ENCODE data around the gene FHIT. TPM values are rescaled to one million over a fixed set of nuclear protein-coding genes. Genes with fewer than 3 reads are reported as not detected.

FHIT gene
- total RNA-seq, 1 experiment from 2014 or later, result 20.1 TPM

DNA sequence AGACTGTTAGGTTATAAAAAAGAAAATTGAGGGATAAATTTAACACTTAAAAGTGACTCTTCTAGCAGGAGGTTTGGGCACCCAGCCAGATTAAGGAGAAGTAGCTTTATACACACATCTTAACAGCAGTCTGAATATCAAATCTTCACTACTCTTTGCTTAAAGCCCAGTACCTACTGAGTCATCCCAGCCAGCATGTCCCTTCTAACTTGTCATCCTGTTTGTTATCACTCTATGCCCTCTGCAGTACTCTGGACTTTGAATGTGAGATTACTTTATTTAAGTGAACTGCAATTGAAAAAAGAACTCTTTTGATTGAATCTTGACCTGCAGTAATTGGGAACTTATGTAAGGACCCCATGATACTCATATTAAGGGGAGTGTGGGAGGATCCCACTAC is 77.6 kb downstream of the FHIT start:
- Mint-ChIP-seq H3K27ac (ENCODE audit: low read depth, unreplicated experiment) (no peak overlapping the region), H3K36me3 (ENCODE audit: insufficient read depth, unreplicated experiment) (peaks cover 5% of the 10 kb centered on the region), H3K4me1 (ENCODE audit: insufficient read depth, unreplicated experiment) (peaks cover 5% of the 10 kb centered on the region), H3K4me3 (ENCODE audit: unreplicated experiment) (no peak overlapping the region), H3K9me3 (ENCODE audit: unreplicated experiment) (no peaks in the 10 kb centered on the region), H3K27me3 (ENCODE audit: insufficient read depth, unreplicated experiment) (no peaks in the 10 kb centered on the region)
- DNase-seq (ENCODE audit: unreplicated experiment), result peak; percentile 0
- intact Hi-C loops (cut with micrococcal nuclease), result no loop called here
- TF ChIP-seq, protein P1, sequence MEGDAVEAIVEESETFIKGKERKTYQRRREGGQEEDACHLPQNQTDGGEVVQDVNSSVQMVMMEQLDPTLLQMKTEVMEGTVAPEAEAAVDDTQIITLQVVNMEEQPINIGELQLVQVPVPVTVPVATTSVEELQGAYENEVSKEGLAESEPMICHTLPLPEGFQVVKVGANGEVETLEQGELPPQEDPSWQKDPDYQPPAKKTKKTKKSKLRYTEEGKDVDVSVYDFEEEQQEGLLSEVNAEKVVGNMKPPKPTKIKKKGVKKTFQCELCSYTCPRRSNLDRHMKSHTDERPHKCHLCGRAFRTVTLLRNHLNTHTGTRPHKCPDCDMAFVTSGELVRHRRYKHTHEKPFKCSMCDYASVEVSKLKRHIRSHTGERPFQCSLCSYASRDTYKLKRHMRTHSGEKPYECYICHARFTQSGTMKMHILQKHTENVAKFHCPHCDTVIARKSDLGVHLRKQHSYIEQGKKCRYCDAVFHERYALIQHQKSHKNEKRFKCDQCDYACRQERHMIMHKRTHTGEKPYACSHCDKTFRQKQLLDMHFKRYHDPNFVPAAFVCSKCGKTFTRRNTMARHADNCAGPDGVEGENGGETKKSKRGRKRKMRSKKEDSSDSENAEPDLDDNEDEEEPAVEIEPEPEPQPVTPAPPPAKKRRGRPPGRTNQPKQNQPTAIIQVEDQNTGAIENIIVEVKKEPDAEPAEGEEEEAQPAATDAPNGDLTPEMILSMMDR (IDR thresholded peaks at IDR 0.05; ENCODE audit: unreplicated experiment), result no peak
- POLR2A ChIA-PET, result interaction anchor here (0.8 kb wide), 1 partner anchor 15 kb away, joined by 3 read pairs; no protein-coding TSS in a partner anchor
- CTCF ChIA-PET, result interaction anchor here (0.8 kb wide), 1 partner anchor 590 kb away, joined by 4 read pairs; no protein-coding TSS in a partner anchor
- no TSS peak for BruUV-seq (replicated peaks)

- no peaks in the 10 kb centered on the region for H3K9me3 Mint-ChIP-seq (ENCODE audit: unreplicated experiment)
- DNase-seq (ENCODE audit: unreplicated experiment), result peak; percentile 17
- BruUV-seq (replicated peaks), result no TSS peak
Observed at GRCh38 chr3:61172684-61173083, 78.6 kb downstream of the FHIT start.

DNA sequence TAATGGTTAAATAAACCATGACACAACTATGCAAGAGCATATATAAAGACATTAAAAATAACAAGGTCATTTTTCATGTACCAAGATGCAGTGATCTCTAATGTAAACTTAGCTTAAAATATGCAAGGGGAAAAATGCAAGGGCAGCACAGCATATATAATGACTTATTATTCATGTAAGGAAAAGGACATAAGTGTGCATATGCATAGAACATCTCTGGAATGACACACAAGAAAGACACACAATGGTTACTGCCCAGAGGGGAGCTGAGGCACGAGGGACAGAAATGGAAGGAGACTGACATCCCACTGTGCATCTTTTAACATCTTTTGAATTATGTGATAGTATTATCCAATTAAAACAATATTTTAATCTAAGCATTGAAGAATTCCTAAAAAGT is 79.0 kb downstream of the FHIT start:
- no peaks in the 10 kb centered on the region for H3K9me3 Mint-ChIP-seq (ENCODE audit: unreplicated experiment)
- intact Hi-C loops (cut with micrococcal nuclease), result no loop called here
- H3K4me1 Mint-ChIP-seq (ENCODE audit: insufficient read depth, unreplicated experiment), result peaks cover 5% of the 10 kb centered on the region
- no peak overlapping the region for H3K4me3 Mint-ChIP-seq (ENCODE audit: unreplicated experiment)
- POLR2A ChIA-PET, result interaction anchor here (0.7 kb wide), 1 partner anchor 14 kb away, joined by 3 read pairs; no protein-coding TSS in a partner anchor
- H3K27ac Mint-ChIP-seq (ENCODE audit: low read depth, unreplicated experiment), result no peak overlapping the region
- peaks cover 5% of the 10 kb centered on the region for H3K36me3 Mint-ChIP-seq (ENCODE audit: insufficient read depth, unreplicated experiment)
- no TSS peak for BruUV-seq (replicated peaks)
- DNase-seq (ENCODE audit: unreplicated experiment), result no peak
- CTCF ChIA-PET, result interaction anchor here (0.6 kb wide), 1 partner anchor 26 kb away, joined by 5 read pairs; no protein-coding TSS in a partner anchor
- TF ChIP-seq, protein P1 (IDR thresholded peaks at IDR 0.05; ENCODE audit: unreplicated experiment), result no peak
- no peaks in the 10 kb centered on the region for H3K27me3 Mint-ChIP-seq (ENCODE audit: insufficient read depth, unreplicated experiment)

More at GRCh38 chr3:61172684-61173083, 78.6 kb downstream of the FHIT start:
- H3K4me3 Mint-ChIP-seq (ENCODE audit: unreplicated experiment), result no peak overlapping the region
- TF ChIP-seq, protein P1 (IDR thresholded peaks at IDR 0.05; ENCODE audit: unreplicated experiment), result no peak
- no peaks in the 10 kb centered on the region for H3K27me3 Mint-ChIP-seq (ENCODE audit: insufficient read depth, unreplicated experiment)
- H3K36me3 Mint-ChIP-seq (ENCODE audit: insufficient read depth, unreplicated experiment), result peaks cover 5% of the 10 kb centered on the region
- intact Hi-C loops (cut with micrococcal nuclease), result no loop called here
- H3K27ac Mint-ChIP-seq (ENCODE audit: low read depth, unreplicated experiment), result no peak overlapping the region
- POLR2A ChIA-PET, result interaction anchor here (0.7 kb wide), 1 partner anchor 15 kb away, joined by 3 read pairs; no protein-coding TSS in a partner anchor
- H3K4me1 Mint-ChIP-seq (ENCODE audit: insufficient read depth, unreplicated experiment), result peaks cover 5% of the 10 kb centered on the region
- CTCF ChIA-PET, result interaction anchor here (0.6 to 0.8 kb wide), 2 partner anchors 26 to 589 kb away, joined by 4 to 5 read pairs; no protein-coding TSS in a partner anchor

- no TSS peak for BruUV-seq (replicated peaks)
- POLR2A ChIA-PET, result no interaction called here
- intact Hi-C loops (cut with micrococcal nuclease), result no loop called here
Observed at GRCh38 chr3:61169621-61170251, 81.5 kb downstream of the FHIT start.

More at GRCh38 chr3:61169621-61170251, 81.5 kb downstream of the FHIT start:
- Mint-ChIP-seq H3K4me3 (ENCODE audit: unreplicated experiment) (no peak overlapping the region), H3K27ac (ENCODE audit: low read depth, unreplicated experiment) (no peak overlapping the region), H3K27me3 (ENCODE audit: insufficient read depth, unreplicated experiment) (no peaks in the 10 kb centered on the region), H3K4me1 (ENCODE audit: insufficient read depth, unreplicated experiment) (peaks cover 5% of the 10 kb centered on the region), H3K9me3 (ENCODE audit: unreplicated experiment) (no peaks in the 10 kb centered on the region), H3K36me3 (ENCODE audit: insufficient read depth, unreplicated experiment) (peaks cover 11% of the 10 kb centered on the region)
- DNase-seq (ENCODE audit: unreplicated experiment), result no peak
- TF ChIP-seq, protein P1 (IDR thresholded peaks at IDR 0.05; ENCODE audit: unreplicated experiment), result no peak
- CTCF ChIA-PET, result no interaction called here

Data from MCF 10A (cell line).